ENCODE measurements around the gene SAP30BP.

DNA sequence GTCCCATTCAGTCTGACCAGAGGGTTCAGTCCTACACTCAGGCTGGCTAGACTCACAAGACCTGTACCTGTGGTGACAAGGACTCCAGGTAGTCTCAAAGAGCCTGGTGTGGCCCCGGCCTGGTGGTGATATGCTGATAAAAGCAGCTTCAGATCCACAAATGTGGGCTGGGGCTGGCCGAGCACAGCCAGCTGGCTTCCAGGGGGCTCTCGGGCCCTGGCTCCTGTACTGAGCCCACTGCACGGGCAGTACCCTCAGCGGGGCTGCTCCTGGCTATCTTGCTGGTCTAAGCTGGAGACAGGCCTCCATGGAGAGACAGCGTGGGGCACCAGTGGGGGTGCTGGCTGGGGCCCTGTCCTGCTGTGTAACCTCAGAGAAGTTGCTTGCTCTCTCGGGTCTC is 29.6 kb upstream of the SAP30BP start:
- TF ChIP-seq ZC3H10 (CRISPR knock-in tag; IDR thresholded peaks at IDR 0.05) (no peak), PPARA (CRISPR knock-in tag; IDR thresholded peaks at IDR 0.05; ENCODE audit: borderline replicate concordance) (no peak), TOX (CRISPR knock-in tag; IDR thresholded peaks at IDR 0.05; ENCODE audit: borderline replicate concordance) (no peak), BACH2 (CRISPR knock-in tag; IDR thresholded peaks at IDR 0.05; ENCODE audit: borderline replicate concordance) (no peak), ZNF8 (CRISPR knock-in tag; IDR thresholded peaks at IDR 0.05) (no peak), CSDC2 (CRISPR knock-in tag; IDR thresholded peaks at IDR 0.05) (no peak)
- TF ChIP-seq, protein P1, sequence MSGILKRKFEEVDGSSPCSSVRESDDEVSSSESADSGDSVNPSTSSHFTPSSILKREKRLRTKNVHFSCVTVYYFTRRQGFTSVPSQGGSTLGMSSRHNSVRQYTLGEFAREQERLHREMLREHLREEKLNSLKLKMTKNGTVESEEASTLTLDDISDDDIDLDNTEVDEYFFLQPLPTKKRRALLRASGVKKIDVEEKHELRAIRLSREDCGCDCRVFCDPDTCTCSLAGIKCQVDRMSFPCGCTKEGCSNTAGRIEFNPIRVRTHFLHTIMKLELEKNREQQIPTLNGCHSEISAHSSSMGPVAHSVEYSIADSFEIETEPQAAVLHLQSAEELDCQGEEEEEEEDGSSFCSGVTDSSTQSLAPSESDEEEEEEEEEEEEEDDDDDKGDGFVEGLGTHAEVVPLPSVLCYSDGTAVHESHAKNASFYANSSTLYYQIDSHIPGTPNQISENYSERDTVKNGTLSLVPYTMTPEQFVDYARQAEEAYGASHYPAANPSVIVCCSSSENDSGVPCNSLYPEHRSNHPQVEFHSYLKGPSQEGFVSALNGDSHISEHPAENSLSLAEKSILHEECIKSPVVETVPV (CRISPR knock-in tag; IDR thresholded peaks at IDR 0.05), result no peak
